Right atrium auricular region (tissue), 2 donors: ENCODE measurements around the gene NKD2. TPM values are rescaled to one million over a fixed set of nuclear protein-coding genes. Genes with fewer than 3 reads are reported as not detected.
"Not testable (repeated sequence)": the region's sequence is repeated elsewhere in the genome, so short reads cannot be mapped to it uniquely, and the experiment has no call there.

Source experiments
- DNase-seq: peaks from one replicate; pipeline ENCODE4 v3.0.0-alpha.2; 2019; ENCODE audit warnings: low spot score
- H3K27ac ChIP-seq, 2 donors: fragments of 200-600 bp; sonication (generic); 1 replicate in 1 of 2; 2 replicates in 1 of 2; pipeline ENCODE4 v1.5.1; 2016 to 2019
- H3K27me3 ChIP-seq, 2 donors: fragments of 200-600 bp; sonication (generic); one replicate each; pipeline versions ENCODE4 v1.5.1 to v1.6.0; 2017 to 2019
- H3K36me3 ChIP-seq: fragments of 200-600 bp; sonication (generic); one replicate; pipeline ENCODE4 v1.5.1; 2016
- H3K4me1 ChIP-seq, 2 donors: fragments of 200-600 bp; sonication (generic); one replicate each; pipeline versions ENCODE4 v1.5.1 to v1.6.0; 2017 to 2019
- H3K4me3 ChIP-seq, 2 donors: fragments of 200-600 bp; sonication (generic); 1 replicate in 1 of 2; 2 replicates in 1 of 2; pipeline ENCODE4 v1.5.1; 2017 to 2019; ENCODE audit warnings: mild to moderate bottlenecking in 1 of 2, moderate library complexity in 1 of 2
- H3K9me3 ChIP-seq, 2 donors: fragments of 200-600 bp; sonication (generic); one replicate each; pipeline ENCODE4 v1.5.1; 2019
- total RNA-seq, 2 donors: library from RNA; depleted of rRNA; stranded (reverse); fragments of >200 nt; gene quantifications; one replicate each; pipeline ENCODE4 v1.1.0, GENCODE V29; 2016
- TF ChIP-seq, protein P1 (sequence below), 2 donors: fragments of 200-600 bp; sonication (generic); IDR thresholded peaks; one replicate each; pipeline ENCODE4 v1.5.1; 2019; ENCODE audit warnings: antibody characterized with exemption in 2 of 2

Gene NKD2
- total RNA-seq, 2 donors from 2014 or later: 2.4 to 2.8 TPM

DNA sequence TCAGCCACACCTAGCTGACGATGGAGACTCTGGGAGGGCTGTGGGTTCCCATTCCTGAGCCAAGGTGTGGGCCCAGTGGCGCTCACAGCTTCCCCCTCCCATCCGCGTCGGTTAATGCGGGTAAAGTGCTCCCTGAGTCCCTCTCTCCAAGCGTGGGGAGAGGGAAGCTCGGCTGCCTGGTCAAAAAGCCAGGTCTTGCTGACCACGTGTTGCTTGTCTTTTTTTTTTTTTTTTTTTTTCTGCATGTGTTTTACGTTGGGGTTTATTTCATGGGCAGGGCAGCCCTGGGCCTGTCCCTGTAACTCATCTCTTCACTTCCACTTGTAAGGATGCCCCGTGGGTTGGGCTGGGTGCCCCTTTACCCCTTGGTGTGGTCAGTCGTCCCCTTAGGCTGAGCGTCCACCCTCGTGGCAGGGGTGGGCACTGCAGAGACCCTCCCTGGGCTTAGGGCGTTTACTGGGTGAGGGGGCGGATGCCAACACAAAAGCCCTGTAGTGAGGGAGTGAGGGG, 11.9 kb downstream of the NKD2 start:
- Histone ChIP-seq H3K4me3 (no peak overlapping the region), H3K4me1 (no peaks in the 10 kb centered on the region), H3K27me3 (no peaks in the 10 kb centered on the region), H3K36me3 (no peaks in the 10 kb centered on the region), H3K9me3 (no peaks in the 10 kb centered on the region), H3K27ac (no peak overlapping the region)
- TF ChIP-seq, protein P1, sequence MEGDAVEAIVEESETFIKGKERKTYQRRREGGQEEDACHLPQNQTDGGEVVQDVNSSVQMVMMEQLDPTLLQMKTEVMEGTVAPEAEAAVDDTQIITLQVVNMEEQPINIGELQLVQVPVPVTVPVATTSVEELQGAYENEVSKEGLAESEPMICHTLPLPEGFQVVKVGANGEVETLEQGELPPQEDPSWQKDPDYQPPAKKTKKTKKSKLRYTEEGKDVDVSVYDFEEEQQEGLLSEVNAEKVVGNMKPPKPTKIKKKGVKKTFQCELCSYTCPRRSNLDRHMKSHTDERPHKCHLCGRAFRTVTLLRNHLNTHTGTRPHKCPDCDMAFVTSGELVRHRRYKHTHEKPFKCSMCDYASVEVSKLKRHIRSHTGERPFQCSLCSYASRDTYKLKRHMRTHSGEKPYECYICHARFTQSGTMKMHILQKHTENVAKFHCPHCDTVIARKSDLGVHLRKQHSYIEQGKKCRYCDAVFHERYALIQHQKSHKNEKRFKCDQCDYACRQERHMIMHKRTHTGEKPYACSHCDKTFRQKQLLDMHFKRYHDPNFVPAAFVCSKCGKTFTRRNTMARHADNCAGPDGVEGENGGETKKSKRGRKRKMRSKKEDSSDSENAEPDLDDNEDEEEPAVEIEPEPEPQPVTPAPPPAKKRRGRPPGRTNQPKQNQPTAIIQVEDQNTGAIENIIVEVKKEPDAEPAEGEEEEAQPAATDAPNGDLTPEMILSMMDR (IDR thresholded peaks at IDR 0.05): no peak
- no peak for DNase-seq

DNA sequence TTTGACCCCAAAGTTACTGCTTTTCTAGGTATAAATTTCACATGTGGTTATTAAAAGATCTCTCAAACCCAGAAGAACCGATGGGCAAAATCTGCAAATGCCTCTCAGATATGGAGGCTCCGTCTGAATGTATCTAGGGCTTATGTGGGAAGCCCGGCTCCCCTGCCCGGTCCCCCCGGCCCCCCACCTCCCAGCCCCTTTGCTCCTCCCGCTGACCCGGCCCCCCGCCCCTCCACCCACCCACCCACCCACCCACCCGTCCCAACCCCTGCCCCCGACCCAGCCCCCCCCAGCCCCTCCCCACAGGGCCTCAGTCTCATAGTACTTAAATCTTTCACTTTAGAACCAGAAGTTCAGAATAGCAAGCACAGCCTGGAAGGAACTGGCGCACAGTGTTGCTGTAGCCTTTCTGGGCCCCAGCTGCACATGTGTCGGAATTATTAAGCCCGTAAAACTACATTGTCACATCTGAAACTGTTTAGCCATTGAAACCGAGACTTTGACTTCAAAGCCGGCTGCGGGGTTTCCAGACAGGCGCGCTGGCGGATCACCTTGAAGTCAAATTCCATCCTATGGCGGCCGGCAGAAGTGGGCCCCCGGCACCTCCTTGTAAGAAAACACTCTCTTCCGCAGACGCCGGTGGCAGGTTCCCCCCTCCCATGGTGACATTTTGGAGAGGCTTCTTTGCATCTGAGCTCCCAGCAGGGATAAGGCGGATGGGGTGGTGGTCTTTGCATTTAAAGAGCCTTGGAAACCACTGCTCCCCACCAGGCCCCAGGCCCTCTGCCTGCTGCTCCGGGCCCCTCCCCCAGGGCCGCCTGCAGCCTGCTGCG, 12.8 kb downstream of the NKD2 start:
- no peak for DNase-seq
- H3K4me1 ChIP-seq: no peaks in the 10 kb centered on the region
- no peaks in the 10 kb centered on the region for H3K9me3 ChIP-seq
- no peaks in the 10 kb centered on the region for H3K27me3 ChIP-seq
- no peak overlapping the region for H3K4me3 ChIP-seq
- TF ChIP-seq, protein P1 (IDR thresholded peaks at IDR 0.05): no peak
- H3K27ac ChIP-seq: no peak overlapping the region
- no peaks in the 10 kb centered on the region for H3K36me3 ChIP-seq

DNA sequence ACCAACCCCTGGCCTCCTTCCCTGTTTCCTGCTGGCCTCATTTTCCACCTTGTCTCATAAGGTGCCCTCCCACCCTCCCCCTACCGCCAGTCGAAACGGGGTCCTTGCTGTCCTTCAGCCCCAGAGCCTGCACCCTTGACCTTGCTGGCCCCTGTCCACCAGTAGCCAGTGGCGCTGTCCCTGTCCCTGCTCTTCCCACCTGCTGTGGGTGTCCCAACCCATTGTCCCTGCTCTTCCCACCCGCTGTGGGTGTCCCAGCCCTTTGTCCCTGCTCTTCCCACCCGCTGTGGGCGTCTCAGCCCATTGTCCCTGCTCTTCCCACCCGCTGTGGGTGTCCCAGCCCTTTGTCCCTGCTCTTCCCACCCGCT, 13.4 kb downstream of the NKD2 start:
- H3K4me1 ChIP-seq, DNase-seq, H3K4me3 ChIP-seq: not testable (repeated sequence)

DNA sequence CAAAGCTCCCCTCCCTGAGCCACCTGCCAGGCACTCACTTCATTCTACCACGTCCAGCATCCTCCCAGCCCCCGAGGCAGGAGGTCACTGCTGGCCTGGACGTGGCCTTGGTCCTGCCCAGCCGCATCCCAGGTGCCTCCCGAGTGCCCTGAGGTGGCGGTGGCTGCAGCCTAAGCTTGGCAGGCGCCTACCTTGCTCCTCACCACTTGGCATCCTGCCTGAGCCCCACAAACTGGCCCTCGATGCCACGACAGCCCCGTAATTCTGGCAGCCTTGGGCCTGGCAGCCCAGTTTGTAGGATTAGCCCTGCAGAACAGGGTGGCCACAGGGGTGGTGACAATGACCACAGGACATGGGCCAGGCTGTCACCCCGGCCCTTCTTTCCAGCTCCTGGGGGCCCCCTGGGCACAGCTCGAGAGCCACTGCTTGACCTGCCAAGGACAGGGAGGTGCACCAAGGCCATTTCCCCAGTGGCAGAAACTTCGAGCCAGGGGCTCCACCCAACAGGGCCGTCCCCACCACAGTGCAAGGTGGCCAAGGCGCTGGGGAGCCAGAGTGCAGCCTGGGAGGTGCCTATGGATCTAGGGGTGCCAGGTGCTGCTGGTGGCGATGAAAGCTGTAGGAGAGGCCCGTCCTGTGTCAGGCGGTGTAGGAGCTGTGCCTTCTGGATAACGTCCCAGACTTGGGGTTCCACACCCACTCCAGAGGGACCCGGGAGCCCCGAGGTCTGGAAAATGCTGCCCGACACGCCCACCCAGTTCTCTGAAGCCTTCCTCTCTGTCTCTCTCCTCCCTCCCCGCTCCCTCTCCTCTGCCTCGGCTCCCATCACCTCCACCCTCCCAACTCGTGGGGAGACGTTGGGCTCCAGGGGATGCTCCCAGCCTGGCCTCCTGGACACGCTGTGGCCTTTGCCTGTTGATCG, 18.4 kb downstream of the NKD2 start:
- no peak for DNase-seq
- Histone ChIP-seq H3K4me3 (no peak overlapping the region), H3K36me3 (no peaks in the 10 kb centered on the region), H3K27me3 (no peaks in the 10 kb centered on the region), H3K27ac (no peak overlapping the region), H3K9me3 (no peaks in the 10 kb centered on the region), H3K4me1 (no peaks in the 10 kb centered on the region)
- TF ChIP-seq, protein P1 (IDR thresholded peaks at IDR 0.05): no peak

More for the DNA sequence above, 13.4 kb downstream of the NKD2 start:
- H3K36me3 ChIP-seq, H3K27ac ChIP-seq, H3K27me3 ChIP-seq, H3K9me3 ChIP-seq: not testable (repeated sequence)

DNA sequence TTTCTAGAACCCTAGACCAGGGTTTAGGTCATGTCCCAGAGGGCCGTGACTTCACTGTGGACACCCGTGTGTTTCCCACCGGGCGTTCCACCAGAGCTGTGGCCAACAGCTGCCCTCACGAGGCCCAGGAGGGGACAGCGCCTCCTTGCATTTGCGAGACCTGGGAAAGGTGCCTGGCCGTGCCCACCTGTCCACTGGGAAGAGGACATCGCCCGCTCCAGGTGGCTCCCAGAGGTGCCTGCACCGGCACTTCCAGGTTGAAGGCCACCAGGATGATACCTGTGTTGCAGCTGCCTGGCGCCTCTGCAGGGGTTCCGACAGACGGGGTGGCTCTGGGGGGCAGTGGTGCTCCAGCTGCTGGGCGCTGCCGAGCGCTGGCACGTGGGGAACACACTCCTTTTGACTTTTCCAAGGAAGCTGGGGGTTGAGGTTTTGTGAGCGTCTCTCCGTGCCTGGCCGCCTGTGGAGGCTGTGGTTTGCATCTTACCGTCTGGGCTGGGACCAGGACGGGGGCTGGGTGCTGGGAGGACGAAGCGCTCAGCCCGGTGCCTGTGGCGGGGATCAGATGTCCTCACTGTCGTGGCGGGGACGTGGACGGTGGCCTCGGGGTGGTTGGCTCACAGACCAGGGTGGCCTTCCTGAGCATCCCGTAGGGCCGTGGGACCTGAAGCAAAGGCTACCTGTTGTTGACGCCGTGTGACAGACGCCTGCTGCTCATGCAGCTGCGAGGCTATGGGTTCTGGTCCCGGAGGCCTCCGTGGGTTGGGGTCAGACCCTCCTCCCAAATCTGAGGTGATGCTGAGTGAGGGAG, 19.2 kb downstream of the NKD2 start:
- Histone ChIP-seq H3K27ac (no peak overlapping the region), H3K27me3 (no peaks in the 10 kb centered on the region), H3K4me1 (no peaks in the 10 kb centered on the region), H3K9me3 (no peaks in the 10 kb centered on the region), H3K4me3 (no peak overlapping the region), H3K36me3 (no peaks in the 10 kb centered on the region)
- DNase-seq: no peak
- TF ChIP-seq, protein P1 (IDR thresholded peaks at IDR 0.05): no peak
